GM18505 (cell line): ENCODE data around the gene SKA2.

Experiments
- ATAC-seq: cut with Tn5 transposase; IDR thresholded peaks from one replicate; pipeline ENCODE4 v1.9.1; 2021; ENCODE audit not compliant: unreplicated experiment
- POLR2A ChIP-seq: IDR thresholded peaks from 4 replicates; pipeline ENCODE4 v1.6.1; 2011; ENCODE audit warnings: borderline replicate concordance; ENCODE audit not compliant: insufficient read depth, insufficient read length; ENCODE audit errors: extremely low read depth

The SKA2 gene

DNA sequence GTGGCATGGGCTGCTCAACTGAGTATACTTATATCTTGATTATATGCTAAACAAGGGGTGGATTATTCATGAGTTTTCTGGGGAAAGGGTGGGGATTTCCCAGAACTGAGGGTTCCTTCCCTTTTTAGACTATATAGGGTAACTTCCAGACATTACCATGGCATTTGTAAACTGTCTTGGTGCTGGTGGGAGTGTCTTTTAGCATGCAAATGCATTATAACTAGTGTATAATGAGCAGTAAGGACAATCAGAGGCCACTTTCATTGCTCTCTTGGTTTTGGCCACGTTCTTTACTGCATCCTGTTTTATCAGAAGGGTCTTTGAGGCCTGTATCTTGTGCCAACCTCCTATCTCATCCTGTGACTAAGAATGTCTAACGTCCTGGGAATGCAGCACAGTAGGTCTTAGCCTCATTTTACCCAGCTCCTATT, 12.6 kb upstream of the SKA2 start:
- TF ChIP-seq POLR2A = no peak
- ATAC-seq = no peak

DNA sequence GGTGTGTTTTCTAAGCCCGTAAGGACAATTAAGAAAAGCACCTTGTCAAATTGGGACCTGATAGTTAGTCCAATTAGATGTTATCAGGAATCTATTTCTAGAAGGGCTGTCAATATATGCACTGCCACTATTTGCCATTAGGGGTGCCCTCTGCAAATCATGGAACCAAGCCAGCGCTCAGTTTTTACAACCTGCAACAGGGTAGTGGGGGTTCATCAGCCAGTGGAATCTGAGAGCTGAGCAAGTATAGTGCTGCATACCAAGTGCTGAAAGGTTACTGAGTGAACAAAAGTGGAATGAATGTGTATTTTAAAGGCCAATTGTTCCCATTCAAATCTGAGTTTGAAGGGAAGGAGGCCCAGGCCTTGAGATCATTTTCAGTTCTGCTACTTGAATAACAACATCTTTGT, 11.0 kb upstream of the SKA2 start:
- TF ChIP-seq POLR2A = no peak
- no peak for ATAC-seq

DNA sequence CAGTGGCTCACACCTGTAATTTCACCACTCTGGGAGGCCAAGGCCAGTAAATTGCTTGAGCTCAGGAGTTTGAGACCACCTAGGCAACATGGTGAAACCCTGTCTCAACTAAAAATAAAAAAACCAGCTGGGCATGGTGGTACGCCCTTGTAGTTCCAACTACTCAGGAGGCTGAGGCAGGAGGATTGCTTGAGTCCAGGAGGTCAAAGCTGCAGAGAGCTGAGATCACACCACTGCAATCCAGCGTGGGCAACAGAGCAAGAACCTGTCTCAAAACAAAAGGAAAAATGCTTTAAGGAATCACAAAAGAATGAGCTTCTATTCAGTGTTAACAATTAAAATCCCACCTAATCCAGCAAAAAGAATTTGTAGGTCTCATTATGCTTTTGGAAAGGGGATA, 6.5 kb upstream of the SKA2 start:
- no peak for ATAC-seq
- no peak for TF ChIP-seq POLR2A

DNA sequence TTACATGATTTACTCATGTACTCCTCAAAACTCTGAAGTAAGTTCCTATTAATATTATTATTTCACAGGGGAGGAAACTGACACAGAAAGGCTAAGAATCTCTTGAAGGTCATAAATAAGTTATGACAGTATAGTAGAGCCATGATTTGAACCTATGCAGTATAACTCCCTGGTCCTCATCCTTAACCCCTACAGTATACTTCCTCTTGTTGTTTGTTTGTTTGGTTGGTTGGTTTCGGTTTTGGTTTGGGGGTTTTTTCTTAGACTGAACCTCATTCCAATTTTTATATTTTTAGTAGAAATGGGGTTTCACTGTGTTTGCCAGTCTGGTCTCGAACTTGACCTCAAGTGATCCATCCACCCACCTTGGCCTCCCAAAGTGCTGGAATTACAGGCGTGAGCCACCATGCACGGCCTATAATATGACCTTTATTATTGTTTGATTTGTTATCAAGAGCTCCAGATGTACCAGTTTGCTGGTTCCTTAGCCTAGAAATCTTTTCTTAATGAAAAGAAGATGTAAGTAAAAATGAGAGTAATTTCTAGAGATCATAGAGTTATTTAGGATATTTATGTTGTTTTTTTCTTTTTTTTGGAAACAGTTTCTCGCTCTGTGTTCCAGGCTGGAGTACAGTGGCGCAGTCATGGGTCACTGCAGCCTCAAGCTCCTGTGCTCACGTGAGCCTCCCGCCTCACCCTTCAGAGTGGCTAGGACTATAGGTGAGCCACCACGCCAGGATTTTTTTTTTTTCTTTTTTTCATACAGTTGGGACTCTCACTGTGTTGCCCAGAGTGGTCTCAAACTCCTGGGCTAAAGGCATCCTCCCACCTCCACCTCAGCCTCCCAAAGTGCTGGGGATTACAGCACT, 5.4 kb upstream of the SKA2 start:
- TF ChIP-seq POLR2A = no peak
- ATAC-seq = no peak

DNA sequence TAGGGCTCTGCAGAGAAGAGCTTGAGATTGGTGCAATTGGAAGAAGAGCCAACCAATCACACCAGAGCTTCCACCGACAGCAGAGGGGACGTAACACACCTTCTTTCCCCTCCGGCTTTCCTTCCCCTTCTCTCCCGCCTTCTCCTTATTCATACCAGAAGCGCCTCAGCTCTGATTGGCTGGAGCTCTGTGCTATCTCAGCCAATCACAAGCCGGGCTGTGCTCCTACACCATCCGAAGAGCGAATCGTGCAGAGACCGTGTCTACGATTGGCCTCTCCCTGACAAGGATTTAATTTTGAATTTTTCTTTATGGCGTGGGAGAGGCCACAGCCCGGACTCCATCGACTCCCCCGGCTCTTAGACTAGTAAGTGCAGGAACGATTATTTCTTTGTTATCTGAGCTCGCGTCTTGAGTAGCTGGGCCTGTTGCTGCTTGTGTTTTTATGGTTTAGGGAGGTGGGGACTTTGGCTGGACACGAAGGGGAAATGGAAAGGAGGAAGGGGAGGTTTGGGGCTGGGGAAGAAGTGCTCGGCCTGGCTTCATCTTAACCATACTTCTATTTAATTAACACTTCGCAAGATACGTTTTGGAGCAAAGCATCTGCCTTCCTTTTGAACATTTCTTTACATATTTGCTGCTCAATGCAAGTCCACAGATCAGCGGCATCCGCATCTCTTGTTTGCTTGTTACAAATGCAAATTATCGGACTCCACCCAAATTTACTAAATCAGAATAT, 622 bp upstream of the SKA2 start, which contains the start of gene PRR11:
PRR11 (plus strand) TSS at position 308 of the 739 bp plus-strand sequence. CDS start 14,007 bp downstream, outside the sequence.
- peak; percentile 36 for TF ChIP-seq POLR2A
- peak; percentile 84 for ATAC-seq

DNA sequence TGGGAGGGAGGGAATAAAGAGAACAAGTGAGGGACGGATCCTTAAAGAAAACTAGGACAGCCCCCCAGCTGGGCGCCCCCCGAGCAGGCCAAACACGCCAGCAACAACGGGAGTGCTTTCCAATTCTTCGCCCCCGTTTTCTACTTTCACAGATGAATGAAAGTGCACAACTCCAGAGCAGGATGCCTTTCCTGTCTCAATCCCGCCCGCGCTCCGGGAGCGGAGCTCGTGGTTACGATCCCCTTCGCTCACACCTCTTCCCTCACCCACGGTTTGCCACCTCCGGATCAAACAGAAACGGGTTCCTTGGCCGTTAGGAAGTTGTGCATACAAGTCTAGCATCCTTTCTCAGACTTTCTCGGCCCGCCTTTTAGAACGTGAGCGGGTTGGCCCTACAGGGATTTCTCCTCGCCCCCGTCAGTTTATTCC, 680 bp downstream of the SKA2 start:
- ATAC-seq = no peak
- no peak for TF ChIP-seq POLR2A

DNA sequence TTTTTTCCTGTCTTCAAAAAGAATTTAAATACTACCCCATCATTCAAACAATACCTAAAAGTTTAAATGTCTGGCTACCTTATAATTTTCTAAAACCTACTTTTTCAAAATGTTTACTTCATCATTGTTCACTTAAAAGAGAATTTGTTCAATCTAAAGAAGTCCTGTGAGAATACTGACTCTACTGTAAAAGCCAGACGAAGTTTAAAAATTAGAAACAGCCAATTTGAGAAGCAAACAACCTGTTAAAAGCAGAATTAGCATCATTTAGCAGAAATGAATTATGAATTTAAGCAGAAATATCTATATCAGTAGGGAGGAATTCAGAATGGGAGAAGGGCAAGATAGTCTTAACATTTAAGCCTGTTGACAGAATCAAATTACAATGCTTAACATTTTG, 2.1 kb downstream of the SKA2 start:
- ATAC-seq = no peak

DNA sequence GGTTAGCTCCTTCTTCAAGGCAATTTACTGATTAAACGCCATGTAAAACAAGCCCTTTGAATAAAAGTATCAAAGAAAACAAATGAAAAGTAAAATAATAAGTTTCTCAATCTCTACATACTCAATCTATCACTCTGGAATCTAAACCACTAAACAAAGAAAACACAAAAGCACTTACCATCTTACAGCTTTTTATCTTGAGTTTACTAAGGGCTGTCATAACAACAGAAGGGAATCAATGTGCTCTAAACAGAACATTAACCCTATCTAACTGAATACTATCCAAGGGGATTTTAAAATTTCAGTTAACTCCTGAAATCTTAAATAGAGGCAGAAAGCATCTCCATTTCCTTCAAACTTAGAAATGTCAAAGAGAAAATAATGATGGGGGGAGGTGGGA, 3.4 kb downstream of the SKA2 start:
- no peak for TF ChIP-seq POLR2A
- ATAC-seq = no peak

More for the DNA sequence above, 2.1 kb downstream of the SKA2 start:
- no peak for TF ChIP-seq POLR2A

DNA sequence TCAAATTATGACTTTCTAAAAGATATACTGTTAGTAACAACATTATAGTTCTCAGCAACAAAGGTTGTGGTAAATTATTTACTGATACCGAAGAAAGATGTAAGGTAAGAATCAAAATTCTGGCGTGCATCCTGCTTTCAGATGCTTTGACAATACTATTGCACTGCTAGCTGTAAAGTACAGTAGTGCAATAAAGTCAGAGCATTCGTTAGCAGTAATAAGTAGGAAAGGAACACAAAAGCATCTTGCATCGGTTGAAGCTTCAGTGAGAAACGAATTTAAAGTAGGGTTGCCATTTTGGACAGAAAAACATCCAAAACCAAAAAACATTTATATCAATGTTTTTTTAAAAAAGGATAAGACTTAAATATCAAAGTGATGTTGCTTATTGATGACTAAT, 4.0 kb downstream of the SKA2 start:
- no peak for ATAC-seq
- TF ChIP-seq POLR2A = no peak

DNA sequence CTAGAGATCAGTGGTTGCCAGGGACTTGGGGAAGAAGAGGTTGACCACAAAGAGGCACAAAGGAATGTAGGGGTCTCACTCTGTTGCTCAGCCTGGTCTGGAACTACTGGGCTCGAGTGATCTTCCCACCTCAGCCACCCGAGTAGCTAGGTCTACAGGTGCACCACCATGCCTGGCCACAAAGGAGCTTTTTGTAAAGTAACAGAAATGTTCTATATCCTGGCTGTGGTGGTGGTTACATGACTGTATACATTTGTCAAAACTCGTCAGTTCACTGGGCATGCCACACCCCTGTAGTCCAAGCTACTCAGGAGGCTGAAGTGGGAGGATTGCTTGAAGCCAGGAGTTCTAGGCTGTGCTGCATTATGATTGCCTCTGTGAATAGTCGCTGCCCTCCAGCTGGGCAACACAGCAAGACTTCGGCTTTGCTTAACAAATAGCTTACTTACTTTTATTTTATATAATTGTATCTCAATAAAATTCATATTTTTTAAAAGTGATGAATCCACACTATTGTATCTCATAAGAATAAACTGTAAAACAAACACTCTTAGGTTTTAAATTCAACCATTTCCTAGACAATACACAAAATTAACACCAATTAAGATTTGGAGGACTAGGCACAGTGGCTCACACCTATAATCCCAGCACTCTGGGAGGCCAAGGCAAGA, 5.0 kb downstream of the SKA2 start:
- no peak for ATAC-seq
- no peak for TF ChIP-seq POLR2A

DNA sequence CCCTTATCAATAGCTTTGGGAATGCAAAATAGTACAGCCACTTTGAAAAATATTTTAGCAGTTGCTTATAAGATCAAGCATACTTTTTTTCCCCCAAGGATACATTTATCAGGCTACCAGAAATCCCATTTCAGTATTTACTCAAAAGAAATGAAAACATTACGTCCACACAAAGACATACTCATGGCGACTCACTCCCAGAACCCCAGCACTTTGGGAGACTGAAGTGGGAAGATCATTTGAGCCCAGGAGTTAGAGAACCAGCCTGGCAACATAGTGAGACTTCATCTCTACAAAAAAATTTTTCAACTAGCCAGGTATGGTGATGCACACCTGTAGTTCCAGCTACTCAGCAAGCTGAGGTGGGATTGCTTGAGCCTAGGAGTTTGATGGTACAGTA, 5.9 kb downstream of the SKA2 start:
- TF ChIP-seq POLR2A = no peak
- no peak for ATAC-seq

DNA sequence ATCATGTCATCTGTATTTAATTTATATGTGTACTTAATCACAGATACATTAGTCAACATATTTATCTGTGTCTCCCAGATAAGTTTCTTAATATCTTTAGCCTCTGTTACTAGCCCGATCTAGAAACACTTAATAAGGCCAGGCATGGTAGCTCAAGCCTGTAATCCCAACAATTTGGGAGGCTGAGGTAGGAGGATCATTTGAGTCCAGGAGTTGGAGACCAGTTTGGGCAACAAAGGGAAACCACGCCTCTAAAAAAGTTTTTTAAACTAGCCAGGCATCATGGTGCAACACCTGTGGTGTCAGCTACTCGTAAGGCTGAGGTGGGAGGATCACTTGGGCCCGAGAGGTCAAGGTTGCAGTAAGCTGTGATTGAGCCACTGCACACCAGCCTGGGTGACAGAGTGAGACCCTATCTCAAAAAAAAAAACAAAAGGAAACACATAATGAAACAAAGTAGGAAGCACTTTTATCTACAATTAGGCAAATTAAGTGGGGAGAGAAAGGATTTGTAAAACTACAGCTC, 9.4 kb downstream of the SKA2 start:
- TF ChIP-seq POLR2A = no peak
- ATAC-seq = no peak

DNA sequence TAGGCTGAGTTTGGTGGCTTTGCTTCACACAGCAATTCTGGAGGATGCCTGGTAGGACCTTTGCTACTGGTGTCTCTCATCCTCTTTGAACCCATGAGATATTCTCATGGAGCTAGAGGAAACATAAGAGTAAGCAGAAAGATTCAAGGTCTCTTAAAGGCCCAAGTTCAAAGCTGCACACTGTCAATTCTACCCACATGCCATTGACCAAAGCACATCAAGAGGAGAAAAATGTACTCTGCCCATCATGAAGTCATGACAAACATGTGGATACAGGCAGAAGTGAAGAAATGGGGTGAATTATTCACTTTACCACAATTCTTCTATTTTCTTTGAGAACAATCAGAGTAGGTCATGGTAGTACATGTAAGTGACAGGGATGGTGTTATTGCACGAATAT, 13.1 kb downstream of the SKA2 start:
- no peak for ATAC-seq
- TF ChIP-seq POLR2A = no peak
